K562 (cell line): ENCODE measurements around the gene CHRNB1. TPM values are rescaled to one million over a fixed set of nuclear protein-coding genes. Genes with fewer than 3 reads are reported as not detected.

Source experiments
- ATAC-seq: fragments of 200-7000 bp; cut with Tn5 transposase; 3 replicates; pipeline ENCODE4 v1.9.1; 2020; ENCODE audit warnings: moderate library complexity
- BruUV-seq: library from RNA; stranded (reverse); fragments of 400-500 nt; replicated peaks from 2 replicates; lab custom pipeline; 2021; lab: Mats Ljungman, UMichigan
- CTCF ChIA-PET: fragments of 300-600 bp; formaldehyde crosslinking; extraction: SDS; loops from one replicate; lab custom pipeline; 2021; ENCODE audit warnings: low intra/inter-chr PET ratio; lab: Yijun Ruan, JAX
- POLR2A ChIA-PET: fragments of 300-600, 350-650 bp; sonication (Branson Sonifier 250); formaldehyde crosslinking; extraction: SDS; loops from one replicate; lab custom pipeline; 2021; ENCODE audit warnings: antibody characterized with exemption, inconsistent platforms; lab: Yijun Ruan, JAX
- DNase-seq, 4 experiments: peaks; one replicate each; pipeline versions ENCODE4 v3.0.0 to v3.0.0-alpha.2; 2011 to 2018; ENCODE audit warnings: low spot score in 3 of 4, mixed read lengths in 3 of 4; ENCODE audit errors: extremely low read depth in 1 of 4
- FAIRE-seq: peaks from 2 replicates; lab custom pipeline; 2011; peaks lifted over from hg19 to GRCh38; lab: Jason Lieb, UNC
- H2AFZ ChIP-seq: 2 replicates; pipeline ENCODE4 v1.6.0; 2011; ENCODE audit warnings: low read depth, low read length, control low read depth, inconsistent platforms
- H3K27ac ChIP-seq: fragments of 200-600 bp; 3 replicates; pipeline ENCODE4 v1.8.0; 2011; ENCODE audit warnings: low read depth, mild to moderate bottlenecking, control low read depth, inconsistent platforms, low read length, moderate library complexity, mixed read lengths; ENCODE audit errors: extremely low read depth
- H3K27me3 ChIP-seq, 2 experiments: fragments of 300-600 bp in 1 of 2; 2 replicates in 1 of 2; 3 replicates in 1 of 2; pipeline versions ENCODE4 v1.6.0 to v1.8.0; 2011; ENCODE audit warnings: inconsistent platforms in 2 of 2, low read length in 2 of 2, mild to moderate bottlenecking in 1 of 2, mixed read lengths in 1 of 2, moderate library complexity in 1 of 2; ENCODE audit not compliant: control insufficient read depth in 2 of 2, insufficient read depth in 2 of 2
- H3K36me3 ChIP-seq: fragments of 300-600 bp; 3 replicates; pipeline ENCODE4 v1.8.0; 2011; ENCODE audit warnings: mild to moderate bottlenecking, low read length, inconsistent platforms; ENCODE audit not compliant: control insufficient read depth, insufficient read depth
- H3K4me1 ChIP-seq, 2 experiments: fragments of 200-600 bp in 1 of 2; replicated peaks in 1 of 2; 2 replicates in 1 of 2; 3 replicates in 1 of 2; pipeline versions ENCODE4 v1.5.1 to v1.8.0; 2011; ENCODE audit warnings: inconsistent platforms in 2 of 2, low read length in 2 of 2, mild to moderate bottlenecking in 1 of 2, mixed read lengths in 1 of 2, moderate library complexity in 1 of 2; ENCODE audit not compliant: control insufficient read depth in 2 of 2, insufficient read depth in 2 of 2
- H3K4me2 ChIP-seq: 2 replicates; pipeline ENCODE4 v1.6.1; 2011; ENCODE audit warnings: low read length, control low read depth, inconsistent platforms, mixed read lengths; ENCODE audit not compliant: insufficient read depth
- H3K4me3 ChIP-seq: fragments of 200-600 bp; sonication (generic), shearing (Covaris generic); 2 replicates; pipeline ENCODE4 v1.5.1; 2016; ENCODE audit warnings: control low read depth, inconsistent platforms
- H3K79me2 ChIP-seq: fragments of 200-600 bp; 3 replicates; pipeline ENCODE4 v1.8.0; 2011; ENCODE audit warnings: low read length, inconsistent platforms; ENCODE audit not compliant: control insufficient read depth, insufficient read depth
- H3K9ac ChIP-seq, 2 experiments: 2 replicates each; pipeline versions ENCODE4 v1.6.0 to v1.6.1; 2011; ENCODE audit warnings: low read depth in 2 of 2, low read length in 2 of 2, control low read depth in 1 of 2, inconsistent platforms in 1 of 2, mild to moderate bottlenecking in 1 of 2, mixed read lengths in 1 of 2; ENCODE audit not compliant: insufficient read depth in 1 of 2
- H3K9me1 ChIP-seq: one replicate; pipeline ENCODE4 v1.6.0; 2011; ENCODE audit warnings: inconsistent platforms, mild to moderate bottlenecking, low read length, moderate library complexity; ENCODE audit not compliant: control insufficient read depth, insufficient read depth
- H3K9me3 ChIP-seq: replicated peaks from 2 replicates; pipeline ENCODE4 v1.5.1; 2011; ENCODE audit warnings: low read depth, low read length, inconsistent platforms; ENCODE audit not compliant: control insufficient read depth, insufficient read depth
- H4K20me1 ChIP-seq: replicated peaks from 2 replicates; pipeline ENCODE4 v1.6.1; 2011; ENCODE audit warnings: low read length, inconsistent platforms, mixed read lengths; ENCODE audit not compliant: control insufficient read depth, insufficient read depth
- CBX3 ChIP-seq, 2 experiments: IDR thresholded peaks; 1 replicate in 1 of 2; 2 replicates in 1 of 2; pipeline ENCODE4 v1.6.1; 2012; ENCODE audit warnings: inconsistent platforms in 2 of 2, low read length in 2 of 2, borderline replicate concordance in 1 of 2, control low read depth in 1 of 2
- HIVEP1 ChIP-seq: fragments of 250-450 bp; sonication (Bioruptor Pico); IDR thresholded peaks from 2 replicates; pipeline ENCODE4 v1.4.0; 2020; ENCODE audit warnings: mild to moderate bottlenecking
- KAT7 ChIP-seq: sonication (generic); formaldehyde crosslinking; IDR thresholded peaks from 2 replicates; pipeline ENCODE4 v1.8.0; 2022; ENCODE audit warnings: missing genetic modification reagents, mild to moderate bottlenecking, borderline replicate concordance
- KDM5B ChIP-seq: fragments of 200-600 bp; sonication (generic); IDR thresholded peaks from 2 replicates; pipeline ENCODE4 v1.6.1; 2012; ENCODE audit warnings: low read depth, mild to moderate bottlenecking, moderate library complexity, low read length, control low read depth, inconsistent platforms; ENCODE audit not compliant: insufficient replicate concordance
- L3MBTL2 ChIP-seq: fragments of 450-650 bp; IDR thresholded peaks from 2 replicates; pipeline ENCODE4 v1.6.1; 2016; ENCODE audit warnings: mild to moderate bottlenecking, moderate library complexity
- MTF1 ChIP-seq: fragments of 250-450 bp; sonication (Bioruptor Pico); IDR thresholded peaks from 2 replicates; pipeline ENCODE4 v1.9.0; 2021; ENCODE audit warnings: moderate library complexity, mild to moderate bottlenecking, inconsistent platforms, borderline replicate concordance
- NFIC ChIP-seq: fragments of 450-650 bp; IDR thresholded peaks from 2 replicates; pipeline ENCODE4 v1.6.1; 2017; ENCODE audit warnings: mild to moderate bottlenecking, inconsistent platforms
- RAD51 ChIP-seq: fragments of 450-650 bp; IDR thresholded peaks from 2 replicates; pipeline ENCODE4 v1.7.1; 2016; ENCODE audit warnings: low read depth, mild to moderate bottlenecking, borderline replicate concordance
- TEAD1 ChIP-seq, 2 experiments: fragments of 450-650 bp in 1 of 2; sonication (generic) in 1 of 2; formaldehyde crosslinking; IDR thresholded peaks; 2 replicates each; pipeline versions ENCODE4 v1.4.0 to v1.8.0; 2020 to 2022; ENCODE audit warnings: mild to moderate bottlenecking in 2 of 2, missing genetic modification reagents in 1 of 2
- USF1 ChIP-seq: sonication (generic); formaldehyde crosslinking; IDR thresholded peaks from 2 replicates; pipeline ENCODE4 v1.9.0; 2022; ENCODE audit warnings: mild to moderate bottlenecking, missing genetic modification reagents
- USF2 ChIP-seq: sonication (generic); formaldehyde crosslinking; IDR thresholded peaks from 2 replicates; pipeline ENCODE4 v1.5.0; 2020; ENCODE audit warnings: missing genetic modification reagents
- ZBTB43 ChIP-seq: sonication (generic); formaldehyde crosslinking; IDR thresholded peaks from 2 replicates; pipeline ENCODE4 v1.8.0; 2023; ENCODE audit warnings: mild to moderate bottlenecking, missing genetic modification reagents
- ZBTB7A ChIP-seq: IDR thresholded peaks from 2 replicates; pipeline ENCODE4 v1.6.1; 2011; ENCODE audit warnings: low read depth, mild to moderate bottlenecking, low read length, moderate library complexity, borderline replicate concordance; ENCODE audit not compliant: control insufficient read depth
- ZFX ChIP-seq: sonication (generic); formaldehyde crosslinking; IDR thresholded peaks from 2 replicates; pipeline ENCODE4 v1.8.0; 2022; ENCODE audit warnings: mild to moderate bottlenecking, missing genetic modification reagents, moderate library complexity
- ZNF584 ChIP-seq: fragments of 200-800 bp; sonication (Bioruptor generic); IDR thresholded peaks from 2 replicates; pipeline ENCODE4 v1.6.1; 2016; ENCODE audit warnings: low read depth, mild to moderate bottlenecking, missing genetic modification characterization, missing compliant biosample characterization
- WGBS: fragments of 100-300 bp; shearing (Covaris generic); methylation state at CpG from one replicate; pipeline ENCODE4 v1.1.6; 2016; ENCODE audit warnings: low coverage, mixed read lengths; ENCODE audit not compliant: insufficient coverage; ENCODE audit errors: missing lambda C conversion rate; 5-methylcytosine and 5-hydroxymethylcytosine counted together
- in situ Hi-C: fragments of 300-500 bp; cut with MboI; formaldehyde crosslinking; loops from 4 replicates; pipeline ENCODE4 v1.15.0; 2018; ENCODE audit warnings: inconsistent platforms, mixed read lengths
- intact Hi-C: fragments of 100-400 bp; cut with micrococcal nuclease; formaldehyde crosslinking; loops from 2 replicates; pipeline ENCODE4 v1.14.2; 2022
- polyA plus RNA-seq, 8 experiments: library from polyadenylated mRNA; depleted of rRNA in 4 of 8; stranded (reverse) in 5 of 8; unstranded in 3 of 8; fragments of >200 nt; fragmentation: Nextera tagmentation in 2 of 8; fragmentation: Illumina TruSeq in 1 of 8; extraction: Ambion mirVana in 2 of 8; extraction: Trizol in 1 of 8; gene quantifications; 2 replicates each; pipeline versions ENCODE4 v1.2.1 to v1.2.3, GENCODE V29; 2011 to 2014; ENCODE audit warnings: inconsistent platforms in 1 of 8, missing spikeins in 1 of 8
- total RNA-seq, 7 experiments: library from RNA; depleted of rRNA in 6 of 7; stranded (reverse); fragments of >200 nt in 6 of 7; fragmentation: Illumina TruSeq in 2 of 7; extraction: Trizol in 2 of 7; gene quantifications; 2 replicates each; pipeline versions ENCODE4 v1.2.1 to v1.2.3, GENCODE V29; 2011 to 2021; ENCODE audit warnings: low replicate concordance in 1 of 7

Gene CHRNB1
- total and polyA plus RNA-seq, 9 of the 15 experiments (the other 6 are each of a cell fraction or from before 2014, with no cell fraction given): 4.7 to 12.3 (median 6.8) TPM

GRCh38 chr17:7439462-7440112 lies 5.3 kb upstream of the CHRNB1 start, which contains the start of gene FGF11 (continued):
- TF ChIP-seq HIVEP1 (CRISPR knock-in tag) (no peak), ZNF584 (no peak), KDM5B (no peak)

GRCh38 chr17:7440113-7440833 lies 4.6 kb upstream of the CHRNB1 start:
- BruUV-seq: no TSS peak
- Histone ChIP-seq H3K9ac (peak overlapping the region in 1 of 2 experiments; percentile 84; a peak in 3 of 4 replicates), H3K27me3 (no peaks in the 10 kb centered on the region), H3K4me2 (peak overlapping the region; percentile 54), H3K9me1 (peaks cover 3% of the 10 kb centered on the region), H3K79me2 (peaks cover 7% of the 10 kb centered on the region; the same call in 2 of the 3 replicates), H3K4me3 (no peak overlapping the region), H3K36me3 (no peaks in the 10 kb centered on the region), H3K4me1 (peaks cover 20 to 73% of the 10 kb centered on the region in 2 experiments; a peak in 4 of 5 replicates), H2AFZ (0 out of 2 replicates have a peak overlapping the region, but pooled peaks have one; percentile 52), H4K20me1 (no peaks in the 10 kb centered on the region), H3K9me3 (no peaks in the 10 kb centered on the region), H3K27ac (no peak overlapping the region)
- DNase-seq (peak; percentile 19 to 37 (median 30)), ATAC-seq (no peak), FAIRE-seq (no peak)
- intact Hi-C loops: no loop called here
- ChIA-PET CTCF (no interaction called here), POLR2A (interaction anchor here (0.6 to 2.0 kb wide), 5 partner anchors 37 to 116 kb away, joined by 3 to 8 read pairs (median 4); partner anchors contain the start of gene ZBTB4)
- 37% methylated on average over 22 of the region's 46 CpGs for WGBS
- in situ Hi-C loops: no loop called here
- TF ChIP-seq TEAD1 (CRISPR knock-in tag; IDR thresholded peaks at IDR 0.05) (0 out of 4 replicates have a peak, but pooled peaks of 1 of the 2 experiments have one; percentile 19), RAD51 (peak; percentile 45; the same call in 1 of the 2 replicates), NFIC (peak; percentile 92), L3MBTL2 (no peak), KAT7 (CRISPR knock-in tag) (0 out of 2 replicates have a peak, but pooled peaks have one; percentile 31), MTF1 (no peak), USF1 (CRISPR knock-in tag) (peak; percentile 73), CBX3 (IDR thresholded peaks at IDR 0.05; ENCODE audit: borderline replicate concordance in 1 of 2, low read length in 2 of 2) (no peak), ZBTB7A (peak; percentile 45; the same call in 1 of the 2 replicates), USF2 (CRISPR knock-in tag) (peak; percentile 32; the same call in 1 of the 2 replicates), ZBTB43 (CRISPR knock-in tag) (no peak), ZFX (peak; percentile 12; the same call in 1 of the 2 replicates)
